Endothelial cell of umbilical vein (primary cell): Measurements from ENCODE around the gene SSR1.
"Not testable (repeated sequence)": the region's sequence is repeated elsewhere in the genome, so short reads cannot be mapped to it uniquely, and the experiment has no call there.

ENCODE experiments used
- CTCF ChIP-seq, 2 donors: IDR thresholded peaks; 1 replicate in 1 of 2; 2 replicates in 1 of 2; pipeline ENCODE4 v1.5.1; 2011; ENCODE audit warnings: low read length in 2 of 2, mild to moderate bottlenecking in 2 of 2, moderate library complexity in 2 of 2, control low read depth in 1 of 2, inconsistent platforms in 1 of 2, low read depth in 1 of 2; ENCODE audit not compliant: insufficient read depth in 1 of 2; ENCODE audit errors: extremely low read depth in 1 of 2
- EZH2 ChIP-seq: IDR thresholded peaks from 2 replicates; pipeline ENCODE4 v1.6.1; 2012; ENCODE audit warnings: borderline replicate concordance, low read depth, mild to moderate bottlenecking, moderate library complexity, low read length, inconsistent platforms; ENCODE audit not compliant: severe bottlenecking
- FOS ChIP-seq: IDR thresholded peaks from 2 replicates; pipeline ENCODE4 v1.6.1; 2011; ENCODE audit warnings: mild to moderate bottlenecking, low read length, moderate library complexity, borderline replicate concordance; ENCODE audit not compliant: insufficient read depth
- GATA2 ChIP-seq: IDR thresholded peaks from 2 replicates; pipeline ENCODE4 v1.7.0; 2011; ENCODE audit warnings: low read depth, mild to moderate bottlenecking, moderate library complexity, mixed read lengths, low read length; ENCODE audit not compliant: insufficient read length, insufficient read depth
- MYC ChIP-seq: IDR thresholded peaks from one replicate; pipeline ENCODE4 v1.6.1; 2011; ENCODE audit warnings: mild to moderate bottlenecking, low read depth, low read length
- POLR2A ChIP-seq: IDR thresholded peaks from 2 replicates; pipeline ENCODE4 v1.6.1; 2012; ENCODE audit warnings: low read depth, mild to moderate bottlenecking, control low read depth, low read length
- POLR2AphosphoS5 ChIP-seq: IDR thresholded peaks from 2 replicates; pipeline ENCODE4 v1.6.1; 2012; ENCODE audit warnings: low read depth, mild to moderate bottlenecking, control low read depth, low read length, moderate library complexity; ENCODE audit not compliant: insufficient read depth
- TF ChIP-seq, protein P1 (sequence below): IDR thresholded peaks from 2 replicates; pipeline ENCODE4 v1.6.1; 2011; ENCODE audit not compliant: insufficient read depth, insufficient read length

DNA sequence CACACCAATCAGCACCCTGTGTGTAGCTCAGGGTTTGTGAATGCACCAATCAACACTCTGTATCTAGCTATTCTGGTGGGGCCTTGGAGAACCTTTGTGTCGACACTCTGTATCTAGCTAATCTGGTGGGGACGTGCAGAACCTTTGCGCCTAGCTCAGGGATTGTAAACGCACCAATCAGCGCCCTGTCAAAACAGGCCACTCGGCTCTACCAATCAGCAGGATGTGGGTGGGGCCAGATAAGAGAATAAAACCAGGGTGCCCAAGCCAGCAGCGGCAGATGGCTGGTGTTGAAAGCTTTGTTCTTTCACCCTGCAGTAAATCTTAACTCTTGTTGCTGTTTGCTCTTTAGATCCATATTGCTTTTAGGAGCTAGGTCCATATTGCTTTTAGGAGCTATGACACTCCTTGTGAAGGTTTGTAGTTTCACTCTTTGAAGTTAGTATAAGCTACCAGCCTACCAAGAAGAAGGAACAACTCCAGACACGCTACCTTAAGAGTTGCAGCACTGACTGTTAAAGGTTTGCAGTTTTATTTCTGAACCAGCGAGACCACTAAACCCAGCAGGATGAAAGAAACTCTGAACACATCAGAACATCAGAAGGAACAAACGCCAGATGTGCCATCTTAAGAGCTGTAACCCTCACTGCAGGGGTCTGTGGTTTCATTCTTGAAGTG lies 31.9 kb upstream of the SSR1 start:
- not testable (repeated sequence) for TF ChIP-seq CTCF (IDR thresholded peaks at IDR 0.05; ENCODE audit: extremely low read depth in 1 of 2, insufficient read depth in 1 of 2, low read depth in 1 of 2, low read length in 2 of 2); POLR2A; POLR2AphosphoS5; EZH2; GATA2; MYC; FOS
- TF ChIP-seq, protein P1, sequence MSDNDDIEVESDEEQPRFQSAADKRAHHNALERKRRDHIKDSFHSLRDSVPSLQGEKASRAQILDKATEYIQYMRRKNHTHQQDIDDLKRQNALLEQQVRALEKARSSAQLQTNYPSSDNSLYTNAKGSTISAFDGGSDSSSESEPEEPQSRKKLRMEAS = not testable (repeated sequence)
